Measurements from ENCODE around the gene RAB11FIP3. TPM values are rescaled to one million over a fixed set of nuclear protein-coding genes. Genes with fewer than 3 reads are reported as not detected.

RAB11FIP3 gene
- total and polyA plus RNA-seq, 9 of the 15 experiments (the other 6 are each of a cell fraction or from before 2014, with no cell fraction given) = 0.46 to 13.1 (median 4.3) TPM

DNA sequence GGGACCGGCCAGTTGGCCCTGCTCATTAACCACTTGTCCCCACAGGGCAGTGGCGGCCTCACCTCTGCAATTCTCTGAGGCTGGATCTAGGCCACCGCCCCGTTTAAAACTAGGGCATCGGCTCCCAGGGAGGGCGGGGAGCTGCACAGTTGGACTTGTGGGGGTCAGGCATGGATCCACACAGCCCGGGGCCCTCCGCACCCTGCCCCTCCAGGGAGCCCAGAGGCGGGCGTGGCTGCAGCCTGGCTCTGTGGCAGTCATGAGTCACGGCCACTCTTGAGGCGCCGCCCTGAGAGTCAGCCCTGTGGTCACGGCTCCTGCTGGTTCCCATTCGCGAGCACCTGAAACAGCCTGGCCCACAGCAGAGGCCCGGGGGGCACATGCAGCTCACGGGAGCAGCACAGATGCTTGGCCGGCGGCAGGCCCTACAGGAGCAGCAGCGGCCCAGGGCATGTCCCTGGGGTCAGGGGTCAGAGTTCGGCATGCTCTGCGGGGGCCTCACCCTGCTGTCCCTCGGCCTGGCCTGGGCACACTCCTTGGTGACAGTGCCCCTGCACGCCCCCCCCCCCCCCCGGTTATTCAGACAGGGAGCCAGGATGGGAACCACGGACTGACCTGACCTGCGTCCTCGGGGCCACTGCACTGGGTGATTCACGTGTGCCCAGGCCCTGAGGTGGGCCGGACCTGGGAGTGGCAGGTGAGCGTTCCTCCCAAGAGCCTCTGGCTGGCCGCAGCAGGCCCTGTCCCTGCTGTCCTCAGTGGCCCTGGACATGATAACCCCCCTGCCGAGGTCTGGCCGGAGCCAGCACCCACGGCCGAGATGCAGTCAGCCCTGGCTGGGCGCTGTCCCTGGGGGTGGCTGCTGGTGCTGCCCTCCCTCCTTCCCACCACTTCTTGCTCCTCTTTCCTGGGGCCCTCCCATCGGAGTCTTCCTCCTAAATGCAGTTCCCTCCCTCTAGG lies 110.3 kb downstream of the RAB11FIP3 start:
- ATAC-seq = peak; percentile 72
- peaks cover 7% of the 10 kb centered on the region for H3K9me1 ChIP-seq (ENCODE audit: control insufficient read depth, insufficient read depth, low read length)
- no peaks in the 10 kb centered on the region for H3K9me3 ChIP-seq (replicated peaks; ENCODE audit: control insufficient read depth, insufficient read depth, low read depth, low read length)
- DNase-seq (ENCODE audit: extremely low read depth in 1 of 4, low spot score in 3 of 4) = peak; percentile 50 to 67 (median 60)
- POLR2A ChIA-PET = interaction anchor here (1.1 kb wide), 1 partner anchor 18 kb away, joined by 4 read pairs; no protein-coding TSS in a partner anchor
- no peak overlapping the region for H3K4me2 ChIP-seq (ENCODE audit: insufficient read depth, low read length)
- peaks cover 96% of the 10 kb centered on the region for H3K79me2 ChIP-seq (ENCODE audit: control insufficient read depth, insufficient read depth, low read length)
- no peak overlapping the region for H2AFZ ChIP-seq (ENCODE audit: low read depth, low read length)
- peak overlapping the region in 1 of 2 experiments; percentile 88; a peak in 3 of 4 replicates for H3K9ac ChIP-seq (ENCODE audit: insufficient read depth in 1 of 2, low read depth in 2 of 2, low read length in 2 of 2)
- no peaks in the 10 kb centered on the region for H3K27me3 ChIP-seq (ENCODE audit: control insufficient read depth in 2 of 2, insufficient read depth in 2 of 2, low read length in 2 of 2)
- H3K36me3 ChIP-seq (ENCODE audit: control insufficient read depth, insufficient read depth, low read length) = peaks cover 67% of the 10 kb centered on the region; the same call in 1 of the 3 replicates
- peaks cover 2 to 80% of the 10 kb centered on the region in 2 experiments; a peak in 3 of 5 replicates for H3K4me1 ChIP-seq (replicated peaks in 1 of 2; ENCODE audit: control insufficient read depth in 2 of 2, insufficient read depth in 2 of 2, low read length in 2 of 2)
- H3K27ac ChIP-seq (ENCODE audit: extremely low read depth, low read depth, low read length) = no peak overlapping the region; the same call in 2 of the 3 replicates
- intact Hi-C loops (cut with micrococcal nuclease) (no loop called here), in situ Hi-C loops (cut with MboI) (no loop called here)
- CTCF ChIA-PET (ENCODE audit: low intra/inter-chr PET ratio) = no interaction called here
- no peak overlapping the region for H3K4me3 ChIP-seq
- 79% methylated on average over 35 of the region's 39 CpGs for WGBS (ENCODE audit: insufficient coverage, low coverage, missing lambda C conversion rate)
- H4K20me1 ChIP-seq (replicated peaks; ENCODE audit: control insufficient read depth, insufficient read depth, low read length) = peaks cover 6% of the 10 kb centered on the region; the same call in 1 of the 2 replicates
- BruUV-seq (replicated peaks) = no TSS peak
- FAIRE-seq = no peak
- TF ChIP-seq RBFOX2 (IDR thresholded peaks at IDR 0.05; ENCODE audit: low read depth, low read length) (peak; percentile 30; the same call in 1 of the 2 replicates), MYNN (IDR thresholded peaks at IDR 0.05) (peak; percentile 57; the same call in 1 of the 2 replicates), MYNN (CRISPR knock-in tag; IDR thresholded peaks at IDR 0.05) (no peak), RFX1 (IDR thresholded peaks at IDR 0.05) (no peak), POLR2G (IDR thresholded peaks at IDR 0.05; ENCODE audit: low read depth, low read length) (no peak; the same call in 1 of the 2 replicates), TAF7 (tag; IDR thresholded peaks at IDR 0.05) (no peak), NR2C2 (CRISPR knock-in tag; IDR thresholded peaks at IDR 0.05) (no peak; the same call in 1 of the 2 replicates), NR2C2 (tag; IDR thresholded peaks at IDR 0.05) (peak; percentile 55), PCBP1 (IDR thresholded peaks at IDR 0.05; ENCODE audit: low read depth, low read length, poor library complexity, severe bottlenecking) (peak; percentile 15), HNRNPL (IDR thresholded peaks at IDR 0.05; ENCODE audit: low read depth, low read length) (no peak), ZBTB8A (IDR thresholded peaks at IDR 0.05; ENCODE audit: partially characterized antibody) (no peak), FOSL1 (tag; conservative IDR thresholded peaks at IDR 0.05) (peak; percentile 78), JUND (IDR thresholded peaks at IDR 0.05; ENCODE audit: borderline replicate concordance, low read depth, low read length) (peak; percentile 24; the same call in 1 of the 2 replicates), JUND (tag; IDR thresholded peaks at IDR 0.05; ENCODE audit: borderline replicate concordance, low read depth, low read length) (no peak), BHLHE40 (IDR thresholded peaks at IDR 0.05; ENCODE audit: low read length) (peak; percentile 47; the same call in 1 of the 2 replicates), SUPT5H (IDR thresholded peaks at IDR 0.05) (no peak), IFI16 (CRISPR knock-in tag; IDR thresholded peaks at IDR 0.05) (no peak)
- TF ChIP-seq, protein P1, sequence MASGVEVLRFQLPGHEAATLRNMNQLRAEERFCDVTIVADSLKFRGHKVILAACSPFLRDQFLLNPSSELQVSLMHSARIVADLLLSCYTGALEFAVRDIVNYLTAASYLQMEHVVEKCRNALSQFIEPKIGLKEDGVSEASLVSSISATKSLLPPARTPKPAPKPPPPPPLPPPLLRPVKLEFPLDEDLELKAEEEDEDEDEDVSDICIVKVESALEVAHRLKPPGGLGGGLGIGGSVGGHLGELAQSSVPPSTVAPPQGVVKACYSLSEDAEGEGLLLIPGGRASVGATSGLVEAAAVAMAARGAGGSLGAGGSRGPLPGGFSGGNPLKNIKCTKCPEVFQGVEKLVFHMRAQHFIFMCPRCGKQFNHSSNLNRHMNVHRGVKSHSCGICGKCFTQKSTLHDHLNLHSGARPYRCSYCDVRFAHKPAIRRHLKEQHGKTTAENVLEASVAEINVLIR (CRISPR knock-in tag; IDR thresholded peaks at IDR 0.05) = no peak
- TF ChIP-seq, protein P2, sequence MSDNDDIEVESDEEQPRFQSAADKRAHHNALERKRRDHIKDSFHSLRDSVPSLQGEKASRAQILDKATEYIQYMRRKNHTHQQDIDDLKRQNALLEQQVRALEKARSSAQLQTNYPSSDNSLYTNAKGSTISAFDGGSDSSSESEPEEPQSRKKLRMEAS (CRISPR knock-in tag; IDR thresholded peaks at IDR 0.05) = peak; percentile 62
- TF ChIP-seq, protein P3, sequence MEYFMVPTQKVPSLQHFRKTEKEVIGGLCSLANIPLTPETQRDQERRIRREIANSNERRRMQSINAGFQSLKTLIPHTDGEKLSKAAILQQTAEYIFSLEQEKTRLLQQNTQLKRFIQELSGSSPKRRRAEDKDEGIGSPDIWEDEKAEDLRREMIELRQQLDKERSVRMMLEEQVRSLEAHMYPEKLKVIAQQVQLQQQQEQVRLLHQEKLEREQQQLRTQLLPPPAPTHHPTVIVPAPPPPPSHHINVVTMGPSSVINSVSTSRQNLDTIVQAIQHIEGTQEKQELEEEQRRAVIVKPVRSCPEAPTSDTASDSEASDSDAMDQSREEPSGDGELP (CRISPR knock-in tag; IDR thresholded peaks at IDR 0.05; ENCODE audit: borderline replicate concordance) = peak; percentile 62; the same call in 1 of the 2 replicates

Measured in K562 (cell line).